Fibroblast of lung (primary cell): ENCODE data around the gene CARD10. TPM values are rescaled to one million over a fixed set of nuclear protein-coding genes. Genes with fewer than 3 reads are reported as not detected.

Source experiments
- DNase-seq, 2 donors: peaks; one replicate each; pipeline versions ENCODE4 v3.0.0 to v3.0.0-alpha.2; 2010; ENCODE audit warnings: low read depth in 2 of 2
- H2AFZ ChIP-seq: 2 replicates; pipeline ENCODE4 v1.5.1; 2012; ENCODE audit warnings: low read length, control low read depth, inconsistent platforms
- H3K27ac ChIP-seq: 2 replicates; pipeline ENCODE4 v1.5.1; 2011; ENCODE audit warnings: low read length, control low read depth; ENCODE audit not compliant: insufficient read depth
- H3K27me3 ChIP-seq: 2 replicates; pipeline ENCODE4 v1.5.1; 2011; ENCODE audit warnings: mild to moderate bottlenecking, low read length; ENCODE audit not compliant: control insufficient read depth, insufficient read depth
- H3K36me3 ChIP-seq: 2 replicates; pipeline ENCODE4 v1.5.1; 2011; ENCODE audit warnings: low read length; ENCODE audit not compliant: control insufficient read depth, insufficient read depth
- H3K4me1 ChIP-seq: 2 replicates; pipeline ENCODE4 v1.5.1; 2011; ENCODE audit warnings: low read length; ENCODE audit not compliant: control insufficient read depth, insufficient read depth; ENCODE audit errors: extremely low read depth
- H3K4me2 ChIP-seq: 2 replicates; pipeline ENCODE4 v1.5.1; 2011; ENCODE audit warnings: low read length, control low read depth; ENCODE audit not compliant: insufficient read depth; ENCODE audit errors: extremely low read depth
- H3K4me3 ChIP-seq, 4 experiments: fragments of 200-600 bp in 1 of 4; sonication (generic) in 1 of 4; replicated peaks in 1 of 4; 2 replicates each; pipeline ENCODE4 v1.5.1; 2011 to 2016; ENCODE audit warnings: low read length in 4 of 4, low read depth in 3 of 4, mild to moderate bottlenecking in 3 of 4, control low read depth in 2 of 4, inconsistent platforms in 1 of 4, mixed read lengths in 1 of 4; ENCODE audit not compliant: insufficient read depth in 1 of 4; ENCODE audit errors: control extremely low read depth in 1 of 4
- H3K79me2 ChIP-seq: 2 replicates; pipeline ENCODE4 v1.5.1; 2012; ENCODE audit warnings: mild to moderate bottlenecking, low read length, inconsistent platforms; ENCODE audit not compliant: control insufficient read depth, insufficient read depth
- H3K9ac ChIP-seq: 2 replicates; pipeline ENCODE4 v1.5.1; 2011; ENCODE audit warnings: mild to moderate bottlenecking, low read length, control low read depth; ENCODE audit not compliant: insufficient read depth
- H3K9me3 ChIP-seq: 2 replicates; pipeline ENCODE4 v1.5.1; 2012; ENCODE audit warnings: low read depth, low read length; ENCODE audit not compliant: control insufficient read depth, insufficient read depth
- H4K20me1 ChIP-seq: 2 replicates; pipeline ENCODE4 v1.5.1; 2011; ENCODE audit warnings: low read length; ENCODE audit not compliant: control insufficient read depth, insufficient read depth; ENCODE audit errors: extremely low read depth
- CTCF ChIP-seq, 2 donors: IDR thresholded peaks in 1 of 2; conservative IDR thresholded peaks in 1 of 2; 1 replicate in 1 of 2; 2 replicates in 1 of 2; pipeline ENCODE4 v1.5.1; 2011 to 2012; ENCODE audit warnings: low read length in 2 of 2, control low read depth in 1 of 2, inconsistent platforms in 1 of 2, low read depth in 1 of 2, mild to moderate bottlenecking in 1 of 2
- EZH2 ChIP-seq: IDR thresholded peaks from 2 replicates; pipeline ENCODE4 v1.5.1; 2012; ENCODE audit warnings: low read length, control low read depth, mild to moderate bottlenecking; ENCODE audit errors: missing control alignments
- polyA plus RNA-seq, 2 donors: library from polyadenylated mRNA; depleted of rRNA in 1 of 2; stranded (reverse) in 1 of 2; unstranded in 1 of 2; fragments of >200 nt; gene quantifications; 2 replicates each; pipeline ENCODE4 v1.2.1, GENCODE V29; 2011 to 2012; ENCODE audit warnings: missing spikeins in 1 of 2
- total RNA-seq: library from RNA; depleted of rRNA; stranded (reverse); fragments of >200 nt; gene quantifications from 2 replicates; pipeline ENCODE4 v1.2.1, GENCODE V29; 2014

CARD10 gene
- total and polyA plus RNA-seq, 2 donors (not counting 1 experiment from before 2014, with no cell fraction given): 1.6 to 2.3 TPM

DNA sequence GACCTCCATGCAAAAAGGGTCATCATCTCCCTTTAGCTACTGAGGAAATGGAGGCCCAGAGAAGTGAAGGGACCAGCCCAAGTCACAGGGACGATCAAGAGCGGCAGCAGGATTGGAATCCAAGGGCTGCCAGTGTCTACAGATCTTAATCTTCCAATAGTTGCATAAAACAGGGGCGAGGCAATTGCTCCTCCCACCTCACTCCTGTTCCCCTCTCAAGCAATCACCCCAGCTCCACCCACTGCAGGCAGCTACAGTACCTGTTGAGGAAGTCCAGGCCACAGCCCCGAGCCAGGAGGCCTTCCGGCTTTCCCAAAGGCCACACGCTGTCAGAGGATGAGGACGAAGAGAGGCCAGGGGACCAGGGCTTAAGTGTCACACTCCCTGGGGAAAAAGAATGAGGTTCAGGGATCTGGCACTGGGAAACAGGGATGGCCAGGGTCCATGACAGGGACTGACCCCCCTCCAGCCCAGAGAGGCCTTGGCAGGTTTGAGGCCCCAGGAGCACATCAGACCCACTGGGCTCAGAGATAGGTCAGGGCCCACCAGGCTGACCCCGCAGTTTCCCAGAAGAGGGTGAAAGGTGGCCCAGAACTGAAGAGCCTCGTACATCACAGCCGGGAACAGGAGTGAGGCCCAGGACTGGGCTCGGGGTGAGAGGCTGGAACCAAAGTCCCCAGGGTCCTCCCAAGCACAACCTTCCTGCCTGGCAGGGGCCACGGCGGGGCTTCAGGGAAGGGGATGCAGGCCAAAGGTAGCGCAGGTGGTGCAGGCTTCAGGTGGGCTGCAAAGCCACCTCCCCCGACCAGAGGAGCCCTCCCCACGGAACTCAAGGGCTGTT, 16.7 kb downstream of the CARD10 start:
- Histone ChIP-seq H3K4me2 (no peak overlapping the region), H4K20me1 (no peaks in the 10 kb centered on the region), H3K27me3 (no peaks in the 10 kb centered on the region), H3K27ac (peak overlapping the region; percentile 2), H2AFZ (no peak overlapping the region), H3K9ac (no peak overlapping the region), H3K9me3 (no peaks in the 10 kb centered on the region), H3K4me1 (peaks cover 14% of the 10 kb centered on the region), H3K36me3 (no peaks in the 10 kb centered on the region), H3K79me2 (no peaks in the 10 kb centered on the region), H3K4me3 (no peak overlapping the region)
- TF ChIP-seq CTCF (conservative IDR thresholded peaks at IDR 0.05 in 1 of 2, IDR thresholded peaks at IDR 0.05 in 1 of 2; ENCODE audit: low read depth in 1 of 2, low read length in 2 of 2): no peak
- TF ChIP-seq EZH2: no peak
- DNase-seq: no peak

GRCh38 chr22:37501610-37502341, 17.4 kb downstream of the CARD10 start:
- H3K9me3 ChIP-seq: no peaks in the 10 kb centered on the region
- peak overlapping the region; percentile 2 for H3K27ac ChIP-seq
- no peaks in the 10 kb centered on the region for H3K27me3 ChIP-seq
- no peak for TF ChIP-seq EZH2
- TF ChIP-seq CTCF (conservative IDR thresholded peaks at IDR 0.05 in 1 of 2, IDR thresholded peaks at IDR 0.05 in 1 of 2; ENCODE audit: low read depth in 1 of 2, low read length in 2 of 2): no peak
- no peaks in the 10 kb centered on the region for H3K36me3 ChIP-seq
- no peak overlapping the region for H2AFZ ChIP-seq
- no peaks in the 10 kb centered on the region for H3K79me2 ChIP-seq
- peak overlapping the region; percentile 11 for H3K4me2 ChIP-seq
- DNase-seq: peak; percentile 90 to 92
- no peaks in the 10 kb centered on the region for H4K20me1 ChIP-seq
- peaks cover 18% of the 10 kb centered on the region for H3K4me1 ChIP-seq
- H3K9ac ChIP-seq: no peak overlapping the region
- H3K4me3 ChIP-seq: no peak overlapping the region
